DND-41 (cell line): ENCODE results near the gene LMBR1L.

Experiments
- ATAC-seq: fragments of 200-7000 bp; cut with Tn5 transposase; 3 replicates; pipeline ENCODE4 v1.9.1; 2021; ENCODE audit warnings: low read depth; ENCODE audit not compliant: insufficient read depth
- DNase-seq: peaks from one replicate; pipeline ENCODE4 v3.0.0-alpha.2; 2020
- H2AFZ ChIP-seq: 2 replicates; pipeline ENCODE4 v1.6.0; 2012; ENCODE audit warnings: low read depth, low read length
- H3K27ac ChIP-seq: 2 replicates; pipeline ENCODE4 v1.5.1; 2012; ENCODE audit warnings: low read length, inconsistent platforms
- H3K27me3 ChIP-seq: fragments of 200-600 bp; sonication (generic); 2 replicates; pipeline ENCODE4 v1.6.0; 2012; ENCODE audit warnings: low read length, mild to moderate bottlenecking, inconsistent platforms; ENCODE audit not compliant: insufficient read depth, poor library complexity
- H3K36me3 ChIP-seq: 2 replicates; pipeline ENCODE4 v1.5.1; 2012; ENCODE audit warnings: low read length, inconsistent platforms; ENCODE audit not compliant: insufficient read depth
- H3K4me1 ChIP-seq: 2 replicates; pipeline ENCODE4 v1.5.1; 2012; ENCODE audit warnings: mild to moderate bottlenecking, low read length; ENCODE audit not compliant: insufficient read depth
- H3K4me2 ChIP-seq: 2 replicates; pipeline ENCODE4 v1.6.0; 2012; ENCODE audit warnings: mild to moderate bottlenecking, moderate library complexity, low read length, inconsistent platforms; ENCODE audit not compliant: insufficient read depth
- H3K4me3 ChIP-seq, 2 experiments: fragments of 200-600 bp in 1 of 2; shearing (Covaris generic) in 1 of 2; 2 replicates each; pipeline ENCODE4 v1.5.1; 2012 to 2016; ENCODE audit warnings: inconsistent platforms in 2 of 2, low read length in 2 of 2, mild to moderate bottlenecking in 2 of 2, low read depth in 1 of 2, moderate library complexity in 1 of 2
- H3K79me2 ChIP-seq: 2 replicates; pipeline ENCODE4 v1.6.0; 2012; ENCODE audit warnings: low read length, inconsistent platforms; ENCODE audit not compliant: insufficient read depth
- H3K9ac ChIP-seq: 2 replicates; pipeline ENCODE4 v1.6.0; 2012; ENCODE audit warnings: low read depth, mild to moderate bottlenecking, inconsistent platforms, low read length, moderate library complexity
- H3K9me3 ChIP-seq: 2 replicates; pipeline ENCODE4 v1.5.1; 2012; ENCODE audit warnings: low read length, moderate library complexity, mild to moderate bottlenecking, inconsistent platforms; ENCODE audit not compliant: insufficient read depth, severe bottlenecking
- H4K20me1 ChIP-seq: 2 replicates; pipeline ENCODE4 v1.6.0; 2012; ENCODE audit warnings: low read length; ENCODE audit not compliant: insufficient read depth
- EZH2 ChIP-seq: IDR thresholded peaks from 3 replicates; pipeline ENCODE4 v1.6.1; 2012; ENCODE audit warnings: borderline replicate concordance, low read depth, mild to moderate bottlenecking, moderate library complexity, low read length, inconsistent platforms; ENCODE audit not compliant: severe bottlenecking
- TF ChIP-seq, protein P1 (sequence below): IDR thresholded peaks from 2 replicates; pipeline ENCODE4 v1.5.1; 2012; ENCODE audit warnings: borderline replicate concordance, low read length, moderate library complexity, mild to moderate bottlenecking; ENCODE audit not compliant: poor library complexity, severe bottlenecking; ENCODE audit errors: extremely low read depth

Gene LMBR1L

DNA sequence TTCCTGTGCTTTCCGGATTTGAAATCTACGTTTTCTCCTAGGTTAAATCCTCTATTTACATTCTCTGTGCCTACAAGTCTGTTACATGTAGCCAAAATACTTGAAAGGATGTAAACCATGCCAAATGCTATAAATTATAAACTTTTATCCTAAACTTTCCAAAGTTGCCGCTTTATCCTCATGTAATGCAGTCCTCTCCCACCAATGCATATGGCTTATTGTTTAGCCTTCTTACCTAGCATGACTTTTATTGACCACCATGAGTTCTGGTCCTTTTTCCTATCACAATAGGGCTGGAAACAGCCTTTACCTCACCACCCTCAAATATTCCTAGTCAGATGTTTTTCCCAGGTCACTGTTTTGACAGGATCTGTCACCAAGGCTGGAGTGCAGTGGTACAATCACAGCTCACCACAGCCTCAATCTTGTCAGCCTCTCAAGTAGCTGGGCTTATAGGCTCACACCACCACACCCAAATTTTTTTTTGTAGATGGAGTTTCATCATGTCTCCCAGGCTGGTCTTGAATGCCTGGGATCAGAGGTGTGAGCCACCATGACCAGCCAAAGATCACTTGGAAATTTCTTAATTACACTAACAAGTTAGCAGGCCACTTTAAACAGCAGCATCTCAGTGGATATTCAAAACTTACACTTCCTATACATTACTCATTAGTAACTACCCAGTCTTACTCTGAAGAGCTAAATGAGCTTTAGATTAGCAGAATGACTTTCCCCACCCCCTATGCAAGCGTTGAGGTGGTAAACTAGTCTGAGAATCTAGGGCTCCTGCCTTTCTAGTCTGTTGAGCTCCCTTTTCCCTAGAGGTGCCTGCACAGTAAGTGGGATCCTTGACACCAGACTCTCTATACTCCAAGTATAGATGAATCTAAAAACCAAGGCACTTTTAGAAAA lies 16.5 kb upstream of the LMBR1L start:
- Histone ChIP-seq H3K4me3 (no peak overlapping the region), H3K4me1 (peaks cover 19% of the 10 kb centered on the region), H3K9me3 (no peaks in the 10 kb centered on the region), H2AFZ (no peak overlapping the region), H3K4me2 (no peak overlapping the region), H3K27me3 (no peaks in the 10 kb centered on the region), H3K36me3 (peaks cover 39% of the 10 kb centered on the region), H3K79me2 (peaks cover 31% of the 10 kb centered on the region), H3K27ac (no peak overlapping the region), H3K9ac (no peak overlapping the region), H4K20me1 (peaks cover 24% of the 10 kb centered on the region)
- DNase-seq, result peak; percentile 45
- no peak for TF ChIP-seq EZH2
- peak; percentile 6; the same call in 2 of the 3 replicates for ATAC-seq

DNA sequence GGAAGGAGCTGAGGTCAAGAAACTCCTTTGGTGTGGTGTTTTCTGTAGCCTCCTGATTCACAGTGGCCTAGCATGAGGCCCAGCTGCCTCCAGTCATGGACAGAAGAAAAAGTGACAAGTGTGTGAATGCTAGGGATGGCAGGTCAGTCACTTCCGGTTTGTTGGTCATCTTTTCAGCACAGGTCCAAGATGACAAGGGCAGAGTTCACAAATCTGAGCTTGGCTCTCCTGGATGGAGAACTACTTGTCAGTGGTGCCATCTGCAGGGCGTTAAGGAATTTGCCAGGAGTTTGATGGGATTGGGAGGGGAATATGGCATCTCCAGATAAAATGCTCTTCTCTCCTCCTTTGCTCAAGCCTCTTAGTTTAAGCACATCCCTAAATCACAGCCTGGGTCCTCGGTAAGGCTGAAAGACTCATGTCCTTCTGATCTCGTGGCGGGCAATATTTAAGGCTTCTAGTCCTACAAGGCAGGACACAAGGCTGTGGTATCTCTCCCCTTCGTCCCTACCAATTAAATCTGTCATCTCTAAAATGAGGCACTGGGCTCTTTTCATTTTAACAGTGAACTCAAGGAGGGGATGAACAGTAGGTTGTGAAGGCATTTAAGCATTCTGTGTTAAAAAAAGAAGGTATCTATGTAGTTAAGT lies 10.5 kb upstream of the LMBR1L start:
- H3K4me3 ChIP-seq, result no peak overlapping the region
- no peaks in the 10 kb centered on the region for H3K4me1 ChIP-seq
- H3K27ac ChIP-seq, result no peak overlapping the region
- no peak for DNase-seq
- no peak for ATAC-seq
- no peaks in the 10 kb centered on the region for H3K79me2 ChIP-seq
- H3K9ac ChIP-seq, result no peak overlapping the region
- no peak for TF ChIP-seq EZH2
- TF ChIP-seq, protein P1, sequence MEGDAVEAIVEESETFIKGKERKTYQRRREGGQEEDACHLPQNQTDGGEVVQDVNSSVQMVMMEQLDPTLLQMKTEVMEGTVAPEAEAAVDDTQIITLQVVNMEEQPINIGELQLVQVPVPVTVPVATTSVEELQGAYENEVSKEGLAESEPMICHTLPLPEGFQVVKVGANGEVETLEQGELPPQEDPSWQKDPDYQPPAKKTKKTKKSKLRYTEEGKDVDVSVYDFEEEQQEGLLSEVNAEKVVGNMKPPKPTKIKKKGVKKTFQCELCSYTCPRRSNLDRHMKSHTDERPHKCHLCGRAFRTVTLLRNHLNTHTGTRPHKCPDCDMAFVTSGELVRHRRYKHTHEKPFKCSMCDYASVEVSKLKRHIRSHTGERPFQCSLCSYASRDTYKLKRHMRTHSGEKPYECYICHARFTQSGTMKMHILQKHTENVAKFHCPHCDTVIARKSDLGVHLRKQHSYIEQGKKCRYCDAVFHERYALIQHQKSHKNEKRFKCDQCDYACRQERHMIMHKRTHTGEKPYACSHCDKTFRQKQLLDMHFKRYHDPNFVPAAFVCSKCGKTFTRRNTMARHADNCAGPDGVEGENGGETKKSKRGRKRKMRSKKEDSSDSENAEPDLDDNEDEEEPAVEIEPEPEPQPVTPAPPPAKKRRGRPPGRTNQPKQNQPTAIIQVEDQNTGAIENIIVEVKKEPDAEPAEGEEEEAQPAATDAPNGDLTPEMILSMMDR, result peak; percentile 59
- no peak overlapping the region for H3K4me2 ChIP-seq
- H4K20me1 ChIP-seq, result no peaks in the 10 kb centered on the region
- H2AFZ ChIP-seq, result no peak overlapping the region
- H3K27me3 ChIP-seq, result no peaks in the 10 kb centered on the region
- H3K9me3 ChIP-seq, result no peaks in the 10 kb centered on the region
- no peaks in the 10 kb centered on the region for H3K36me3 ChIP-seq

DNA sequence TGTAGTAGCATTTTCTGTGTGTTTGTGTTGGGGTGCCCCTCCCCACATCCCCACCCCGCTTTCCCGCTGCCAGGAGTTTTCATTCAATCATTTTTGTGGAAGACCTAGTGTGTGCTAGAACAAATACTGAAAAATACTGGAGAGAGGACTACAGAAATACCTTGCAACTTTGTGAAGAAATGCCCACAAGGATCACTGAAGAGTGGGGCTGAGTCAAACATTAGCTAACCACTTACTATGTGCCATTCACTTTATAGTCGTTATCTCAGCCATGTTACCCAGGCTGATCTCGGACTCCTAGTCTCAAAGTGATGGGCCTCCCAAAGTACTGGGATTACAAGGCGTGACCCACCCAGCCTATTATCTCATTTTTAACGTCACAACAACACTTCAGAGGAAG lies 559 bp upstream of the LMBR1L start:
- DNase-seq (no peak), ATAC-seq (no peak; the same call in 2 of the 3 replicates)
- peak overlapping the region; percentile 86 for H2AFZ ChIP-seq
- H3K4me2 ChIP-seq, result peak overlapping the region; percentile 92
- H4K20me1 ChIP-seq, result peaks cover 18% of the 10 kb centered on the region
- H3K27me3 ChIP-seq, result no peaks in the 10 kb centered on the region
- peaks cover 26% of the 10 kb centered on the region for H3K4me1 ChIP-seq
- TF ChIP-seq, protein P1, result no peak
- TF ChIP-seq EZH2, result no peak
- H3K9me3 ChIP-seq, result no peaks in the 10 kb centered on the region
- peaks cover 35% of the 10 kb centered on the region for H3K79me2 ChIP-seq
- H3K36me3 ChIP-seq, result peaks cover 17% of the 10 kb centered on the region
- peak overlapping the region; percentile 85 for H3K9ac ChIP-seq
- H3K4me3 ChIP-seq, result peak overlapping the region; percentile 81 to 90; a peak in 3 of 4 replicates
- H3K27ac ChIP-seq, result peak overlapping the region; percentile 82
